Cerebellar nuclear complex (tissue), 1 donor: Measurements from ENCODE around the gene TFDP1.
"Not testable (repeated sequence)": the region's sequence is repeated elsewhere in the genome, so short reads cannot be mapped to it uniquely, and the experiment has no call there.

ENCODE experiments used
- DNase-seq, 2 experiments: peaks; one replicate each; lab custom pipeline; 2025; lab: John Stamatoyannopoulos, UW

TFDP1 gene

DNA sequence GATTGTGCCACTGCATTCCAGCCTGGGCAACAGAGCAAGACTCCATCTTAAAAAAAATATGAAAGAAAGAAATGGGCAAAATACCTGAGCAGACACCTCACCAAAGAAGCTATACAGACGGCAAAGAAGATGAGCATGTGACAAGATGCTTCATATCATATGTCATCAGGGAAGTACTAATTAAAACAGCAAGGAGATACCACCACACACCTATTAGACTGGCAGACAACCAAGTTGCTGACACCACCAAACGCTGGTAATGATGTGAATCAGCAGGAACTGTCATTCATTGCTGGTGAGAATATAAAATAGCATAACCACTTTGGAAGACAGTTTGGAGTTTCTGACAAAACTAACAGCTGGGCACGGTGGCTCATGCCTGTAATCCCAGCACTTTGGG lies 11.5 kb upstream of the TFDP1 start:
- no peak for DNase-seq

DNA sequence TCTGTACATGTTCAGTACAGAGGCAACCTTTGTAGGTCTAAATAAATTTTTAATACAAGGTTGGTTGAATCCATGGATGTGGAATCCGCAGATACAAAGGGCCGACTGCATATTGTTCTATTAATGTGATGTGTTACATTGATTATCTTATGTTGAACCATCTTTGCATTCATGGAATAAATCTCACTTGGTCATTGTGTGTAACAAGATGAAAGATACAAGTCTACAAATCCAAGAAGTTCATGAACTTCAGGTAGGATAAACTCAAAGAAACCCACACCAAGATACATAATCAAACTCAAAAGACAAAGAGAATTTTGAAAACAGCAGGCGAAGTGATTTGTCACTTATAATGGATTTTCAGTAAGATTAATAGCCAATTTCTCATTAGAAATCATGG lies 8.0 kb upstream of the TFDP1 start:
- DNase-seq = no peak

GRCh38 chr13:113577881-113578435 lies 6.6 kb upstream of the TFDP1 start:
- no peak for DNase-seq

DNA sequence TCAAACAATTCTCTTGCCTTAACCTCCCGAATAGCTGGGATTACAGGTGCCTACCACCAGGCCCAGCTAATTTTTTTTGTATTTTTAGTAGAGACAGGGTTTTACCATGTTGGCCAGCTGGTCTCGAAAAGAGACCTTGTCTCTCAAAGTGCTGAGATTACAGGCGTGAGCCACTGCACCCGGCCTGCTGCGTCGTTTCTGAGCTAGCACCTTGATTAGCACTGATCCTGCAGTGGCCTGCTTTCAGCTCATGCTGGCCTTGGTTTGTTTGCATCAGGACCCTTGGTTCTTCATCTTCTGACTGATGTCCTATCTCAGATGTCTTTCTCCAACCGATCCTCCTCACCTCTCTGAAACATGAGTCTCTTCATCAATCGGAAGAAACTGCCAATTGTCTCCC lies 4.9 kb upstream of the TFDP1 start:
- DNase-seq = no peak

DNA sequence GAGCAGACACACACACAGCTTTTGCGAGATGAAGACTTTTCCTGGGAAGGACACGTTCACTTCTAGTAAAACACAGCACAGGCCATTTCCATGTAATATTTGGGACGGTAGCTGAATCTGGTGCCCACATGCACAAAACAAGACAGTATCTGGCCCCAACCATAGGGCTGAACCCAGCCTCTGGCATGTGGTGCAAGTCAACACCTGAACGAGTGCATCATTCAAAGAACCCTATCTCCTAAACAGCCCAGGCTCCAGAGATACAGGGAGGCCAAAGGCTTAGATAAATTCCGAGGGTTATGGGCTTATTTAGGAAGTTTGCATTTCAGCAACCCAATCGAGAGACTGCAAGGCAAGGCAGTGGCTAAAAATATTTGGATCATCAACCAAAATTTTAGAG lies 2.7 kb upstream of the TFDP1 start:
- no peak for DNase-seq

- no peak for DNase-seq
Measured at GRCh38 chr13:113582841-113583631, 1.5 kb upstream of the TFDP1 start.

DNA sequence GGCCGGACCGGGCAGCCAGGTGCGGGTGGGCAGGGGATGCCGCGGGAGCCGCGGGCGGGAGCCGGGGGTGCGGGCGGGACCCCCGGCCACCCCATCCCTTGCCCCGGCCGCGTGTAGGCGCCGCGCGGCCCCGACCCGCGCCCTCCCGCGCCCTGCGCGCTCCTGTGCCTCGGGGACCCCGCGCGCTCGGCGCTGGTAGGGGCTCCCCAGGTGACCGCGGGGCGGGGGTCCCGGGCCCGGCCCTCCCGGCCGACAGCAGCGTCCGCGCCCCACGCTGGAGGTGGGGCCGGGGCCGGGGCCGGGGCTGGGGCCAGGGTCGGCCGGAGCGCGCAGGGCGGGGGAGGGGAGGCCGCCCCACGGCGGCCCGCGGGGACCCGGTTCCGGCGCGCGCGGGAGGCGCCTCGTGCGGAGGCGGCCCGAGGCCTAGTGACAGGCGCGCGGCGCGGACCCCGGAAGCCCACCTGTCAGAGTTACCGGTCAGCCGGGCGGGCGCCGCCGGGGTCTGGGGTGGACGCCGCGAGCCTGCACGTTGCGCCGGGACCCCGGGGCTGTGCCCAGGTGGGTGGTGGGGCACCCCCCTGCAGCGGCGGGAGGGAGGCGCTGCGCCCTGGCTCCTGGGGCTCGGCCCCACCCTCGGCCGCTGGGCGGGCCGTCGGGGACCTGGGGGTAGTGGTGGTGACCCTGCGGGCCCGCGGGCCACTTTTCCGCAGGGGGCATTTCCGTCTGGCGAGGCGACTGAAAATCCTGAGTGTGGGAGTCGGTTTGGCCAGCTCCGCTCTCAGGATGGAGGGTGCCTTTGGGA lies 518 bp downstream of the TFDP1 start:
- no peak for DNase-seq

DNA sequence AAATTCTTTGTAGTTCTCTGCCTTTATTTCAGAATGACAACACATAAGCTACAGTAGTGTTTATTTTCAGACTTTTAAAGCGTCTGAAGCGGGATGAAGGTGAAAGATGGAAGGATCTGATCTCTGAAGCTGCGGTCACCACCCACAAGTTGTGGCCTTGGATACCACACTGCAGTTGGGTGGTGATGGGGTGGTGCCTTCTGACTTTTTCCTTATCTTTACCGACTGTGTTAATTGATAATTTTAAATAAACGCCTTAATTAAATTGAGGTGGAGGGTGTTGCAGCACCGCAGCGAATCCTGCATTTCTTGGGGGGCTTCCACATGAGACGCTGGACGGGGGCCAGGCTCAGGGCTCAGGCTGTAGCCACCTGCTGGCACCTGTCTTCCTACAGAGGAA lies 1.3 kb downstream of the TFDP1 start:
- no peak for DNase-seq

DNA sequence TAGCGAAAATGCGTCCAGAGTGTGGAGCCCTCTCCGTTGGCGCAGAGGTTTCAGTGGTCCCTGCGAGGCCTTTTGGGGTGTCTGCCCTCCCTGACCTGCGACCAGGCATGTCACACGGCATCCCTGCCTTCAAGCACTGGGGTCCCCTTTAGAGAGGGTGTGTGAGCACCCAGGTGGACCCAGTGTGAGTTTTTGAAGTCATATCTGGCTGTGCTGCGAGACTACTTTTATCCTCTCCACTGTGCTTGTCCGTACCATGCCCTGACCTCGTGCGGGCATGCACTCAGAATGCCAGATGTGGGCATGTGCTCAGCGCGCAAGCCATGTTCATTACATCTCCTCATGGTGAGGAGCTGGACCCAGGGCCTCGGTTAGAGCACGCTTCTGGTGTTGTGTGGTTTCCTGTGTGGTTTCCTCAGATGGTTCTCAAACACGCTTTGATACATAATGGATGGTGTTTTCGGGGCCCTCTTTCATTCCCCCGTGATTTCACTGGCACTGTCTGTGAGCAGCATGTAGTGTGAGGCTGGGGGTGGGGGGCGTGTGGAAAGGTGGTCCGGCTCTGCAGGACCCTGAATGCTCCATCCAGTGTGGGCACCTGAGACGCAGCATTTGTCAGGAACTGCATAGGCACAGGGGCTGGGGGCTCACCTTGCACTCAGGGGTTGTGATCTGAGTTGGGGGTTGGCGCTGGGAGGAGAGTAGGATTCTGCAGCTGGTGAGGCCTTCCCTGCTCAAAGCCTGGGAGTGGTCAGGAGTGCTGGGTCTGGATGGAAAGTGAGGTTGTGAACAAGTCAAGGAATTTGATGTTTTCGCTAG lies 2.3 kb downstream of the TFDP1 start:
- DNase-seq = no peak

DNA sequence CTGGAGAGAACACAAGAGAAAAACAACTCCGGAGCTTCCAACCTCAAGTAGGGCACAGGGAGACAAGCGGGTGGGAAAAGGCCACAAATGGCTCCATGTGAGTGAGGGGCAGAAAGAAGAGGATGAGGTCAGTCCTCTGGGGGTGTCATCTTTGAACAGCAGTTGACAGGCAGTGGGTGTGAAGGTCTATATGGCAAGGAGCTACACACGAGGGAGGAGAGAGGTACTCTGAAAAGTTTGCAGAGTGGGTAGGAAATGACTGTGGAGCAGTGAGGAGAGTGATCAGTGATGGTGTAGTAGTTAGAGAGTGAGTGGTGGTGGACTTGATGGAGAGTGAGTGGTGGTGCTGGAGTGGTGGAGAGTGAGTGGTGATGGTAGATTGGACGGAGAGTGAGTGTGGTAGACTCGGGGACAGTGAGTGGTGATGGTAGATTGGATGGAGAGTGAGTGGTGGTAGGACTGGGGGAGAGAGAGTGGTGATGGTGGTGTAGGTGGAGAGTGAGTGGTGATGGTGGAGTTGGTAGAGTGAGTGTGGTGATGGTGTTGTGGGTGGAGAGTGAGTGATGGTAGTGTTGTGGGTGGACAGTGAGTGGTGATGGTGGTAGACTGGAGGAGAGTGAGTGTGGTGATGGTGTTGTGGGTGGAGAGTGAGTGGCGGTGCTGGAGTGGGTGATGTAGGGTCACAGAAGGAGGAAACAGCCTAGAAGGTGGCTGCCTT lies 4.0 kb downstream of the TFDP1 start:
- DNase-seq = no peak

DNA sequence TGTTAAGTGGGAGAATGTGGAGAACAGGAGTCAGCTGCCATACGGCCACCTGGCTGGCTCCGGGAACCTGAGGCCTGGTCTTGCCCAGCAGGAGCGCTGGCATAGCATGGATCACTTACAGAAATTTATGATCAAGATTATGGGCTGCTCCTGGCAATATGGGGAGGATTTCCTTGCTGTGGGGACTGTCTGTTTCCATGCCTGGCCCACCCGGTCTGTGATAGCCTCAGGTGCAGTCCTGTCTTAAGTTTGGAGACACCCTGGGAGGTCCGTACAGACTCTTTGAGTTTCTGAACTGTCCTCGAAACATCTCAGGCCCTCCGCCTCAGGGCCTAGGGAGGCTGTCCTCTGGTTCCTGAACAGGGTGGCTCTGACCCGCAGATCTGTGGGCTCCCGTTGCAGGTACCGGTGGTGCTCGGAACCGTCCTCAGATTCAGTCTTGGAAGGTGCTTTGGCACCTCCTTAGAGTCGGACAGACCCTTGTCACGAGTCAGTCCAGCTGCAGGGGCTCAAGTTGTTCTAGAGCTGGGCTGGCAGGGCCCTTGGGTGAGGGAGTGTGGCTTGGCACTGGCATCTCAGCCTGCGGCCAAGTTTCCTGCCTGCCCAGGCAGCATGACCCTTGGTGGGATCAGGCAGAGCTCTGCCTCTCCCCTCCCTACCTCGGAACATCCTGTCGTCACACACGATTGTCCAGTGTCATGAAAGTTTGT lies 4.9 kb downstream of the TFDP1 start:
- no peak for DNase-seq

DNA sequence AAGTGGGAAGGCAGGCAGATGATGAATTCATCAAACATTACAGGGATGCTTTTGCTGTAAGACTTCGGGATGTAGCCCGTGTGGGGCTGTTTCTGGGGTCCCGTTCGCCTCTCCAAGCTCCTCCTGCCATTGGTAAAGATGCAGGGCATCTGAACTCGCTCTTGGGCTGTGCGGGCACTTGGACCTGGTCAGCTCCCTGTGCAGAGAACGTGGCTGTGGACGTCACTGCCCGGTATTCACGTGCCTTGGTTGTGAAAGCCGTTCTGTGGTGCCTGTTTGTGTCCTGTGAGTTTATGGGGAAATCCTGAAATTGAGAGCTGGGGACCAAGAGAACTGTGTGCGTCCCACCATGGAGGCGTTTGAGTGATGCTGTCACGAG lies 5.4 kb downstream of the TFDP1 start:
- DNase-seq = no peak

DNA sequence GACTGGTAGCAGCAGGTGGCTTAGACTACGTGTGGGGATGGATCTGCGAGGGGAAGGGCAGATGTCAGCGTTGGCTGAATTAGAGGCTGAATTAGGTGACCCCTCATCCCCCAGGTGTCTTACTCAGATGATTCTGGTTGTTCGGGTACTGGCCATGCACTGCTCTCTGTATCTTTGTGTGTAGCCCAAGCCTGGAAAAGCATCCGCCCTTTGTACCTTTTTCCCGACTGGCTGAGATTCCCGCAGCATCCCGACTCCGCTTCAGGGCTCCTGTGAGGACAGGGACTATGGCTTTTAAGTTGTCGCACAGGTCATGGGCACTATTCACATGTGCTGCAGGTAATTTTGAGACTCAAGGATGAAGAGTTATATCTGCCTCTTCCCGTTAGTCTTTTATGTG lies 7.2 kb downstream of the TFDP1 start:
- no peak for DNase-seq

GRCh38 chr13:113592571-113592970 lies 8.0 kb downstream of the TFDP1 start:
- DNase-seq = no peak

DNA sequence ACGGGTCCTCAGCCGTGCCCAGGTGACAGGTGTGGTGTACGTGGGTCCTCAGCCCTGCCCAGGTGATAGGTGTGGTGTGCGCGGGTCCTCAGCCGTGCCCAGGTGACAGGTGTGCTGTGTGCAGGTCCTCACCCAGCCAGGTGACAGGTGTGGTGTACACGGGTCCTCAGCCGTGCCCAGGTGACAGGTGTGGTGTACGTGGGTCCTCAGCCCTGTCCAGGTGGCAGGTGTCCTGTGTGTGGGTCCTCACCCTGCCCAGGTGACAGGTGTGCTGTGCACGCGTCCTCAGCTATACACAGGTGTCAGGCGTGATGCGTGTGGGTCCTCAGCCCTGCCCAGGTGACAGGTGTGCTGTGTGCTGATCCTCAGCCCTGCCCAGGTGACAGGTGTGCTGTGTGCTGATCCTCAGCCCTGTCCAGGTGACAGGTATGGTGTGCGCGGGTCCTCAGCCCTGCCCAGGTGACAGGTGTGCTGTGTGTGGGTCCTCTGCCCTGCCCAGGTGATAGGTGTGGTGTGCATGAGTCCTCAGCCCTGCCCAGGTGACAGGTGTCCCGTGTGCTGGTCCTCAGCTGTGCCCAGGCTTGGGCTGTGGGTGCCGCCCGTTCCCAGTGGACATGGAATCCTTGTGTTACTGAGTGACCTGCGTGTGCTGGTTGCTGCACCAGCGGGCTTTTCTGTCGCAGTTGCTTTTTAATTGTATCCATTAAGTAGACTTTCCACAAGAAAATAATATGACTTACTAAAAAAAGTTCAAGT lies 9.7 kb downstream of the TFDP1 start:
- not testable (repeated sequence) for DNase-seq

GRCh38 chr13:113595131-113595530 lies 10.6 kb downstream of the TFDP1 start:
- DNase-seq = no peak

DNA sequence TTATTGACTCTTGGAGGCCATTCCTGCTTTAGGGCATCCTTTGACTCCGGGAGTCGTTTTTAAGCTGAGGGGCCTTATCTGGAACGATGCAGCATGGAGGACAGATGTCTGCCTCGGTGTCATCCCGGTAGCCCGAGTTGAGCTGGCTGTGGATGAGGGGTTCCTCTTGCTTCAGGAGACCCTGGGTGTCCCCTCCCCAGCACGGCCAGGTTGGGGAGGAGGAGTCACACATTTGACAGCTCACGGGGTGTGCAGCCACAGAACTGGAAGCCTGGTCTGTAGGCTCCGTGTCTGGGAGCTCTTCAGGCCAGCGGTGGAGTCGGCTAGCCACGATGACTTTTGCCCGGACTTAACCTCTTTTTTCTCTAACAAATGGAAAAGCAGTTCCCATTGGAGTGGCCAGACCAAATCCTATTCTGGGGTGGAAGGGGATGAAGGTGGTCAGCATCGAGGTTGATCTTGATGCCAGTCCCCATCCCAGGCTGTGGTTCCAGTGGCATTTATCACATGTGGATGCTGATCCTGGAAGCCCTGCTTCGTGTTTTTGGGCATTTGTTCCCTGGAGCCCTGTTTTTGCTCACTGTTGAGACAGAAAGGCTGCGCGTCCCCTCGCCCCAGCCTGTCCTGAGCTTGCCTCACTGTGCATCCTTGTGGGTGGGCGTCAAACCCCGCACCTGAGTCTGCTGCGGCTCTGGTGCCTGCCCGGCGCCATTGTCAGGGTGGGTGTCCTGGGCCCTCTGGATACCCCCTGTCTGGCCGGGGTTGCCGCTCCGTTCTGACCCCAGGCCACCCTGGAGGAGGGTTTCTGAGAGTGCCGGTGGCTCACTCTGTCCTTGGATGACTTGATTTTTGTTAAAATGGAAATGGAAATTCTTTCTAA lies 12.0 kb downstream of the TFDP1 start:
- DNase-seq = no peak

DNA sequence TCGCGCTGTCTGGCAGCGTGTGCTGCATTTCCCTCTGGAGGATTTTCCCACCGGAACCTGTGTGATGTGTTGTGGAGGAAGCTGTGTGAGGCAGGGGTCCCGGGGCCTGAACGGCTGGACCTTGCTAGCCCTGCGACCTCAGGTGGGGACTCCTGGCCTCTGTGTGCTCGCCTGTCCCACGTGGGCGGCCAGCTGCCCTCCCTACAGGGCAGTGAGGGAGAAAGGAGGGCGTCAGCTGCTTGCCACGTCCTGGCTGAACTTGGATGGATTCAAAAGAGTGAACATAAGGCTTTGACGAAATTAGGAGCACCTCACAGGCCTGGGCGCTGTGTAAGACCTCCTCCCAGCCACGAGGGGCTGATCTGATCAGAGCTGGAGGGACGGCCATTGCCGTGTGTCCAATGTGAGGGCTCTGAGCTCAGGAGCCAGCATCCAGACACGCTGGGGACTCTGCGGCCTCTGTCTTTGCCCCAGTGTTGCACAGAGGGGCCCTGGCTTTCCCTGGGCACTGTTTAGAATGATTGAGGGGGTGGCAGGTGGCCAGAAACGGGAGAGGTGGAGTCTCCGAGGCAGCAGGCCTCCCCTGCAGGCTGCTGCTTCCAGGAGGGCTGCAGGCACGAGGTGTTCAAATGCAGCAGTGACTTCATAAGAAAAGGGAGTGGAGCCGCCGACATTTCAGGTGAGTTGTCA lies 13.0 kb downstream of the TFDP1 start:
- DNase-seq = no peak

DNA sequence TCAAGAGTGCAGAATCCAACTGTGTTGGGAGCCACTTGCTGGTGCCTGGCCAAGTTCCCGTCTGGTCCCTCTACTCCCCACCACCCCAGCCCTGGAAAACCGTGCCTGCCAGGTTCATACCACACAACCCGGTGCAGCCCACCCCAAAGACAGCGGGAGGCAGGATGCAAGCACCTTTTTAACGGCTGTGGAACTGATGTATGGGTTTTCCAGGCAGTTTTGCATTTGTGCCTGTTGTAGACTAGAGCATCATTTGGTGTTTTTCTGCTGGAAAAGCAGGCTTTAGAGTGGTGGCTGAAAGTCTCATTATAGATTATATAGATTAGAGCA lies 13.5 kb downstream of the TFDP1 start:
- no peak for DNase-seq
